MM.1S (cell line): Measurements from ENCODE around the gene CROCC2.

Source experiments
- DNase-seq: peaks from one replicate; pipeline ENCODE4 v3.0.0-alpha.2; 2015
- H2AFZ ChIP-seq: fragments of 300-600 bp; sonication (generic); 2 replicates; pipeline ENCODE4 v1.6.0; 2016; ENCODE audit warnings: antibody characterized with exemption, low read length
- H3F3A ChIP-seq: fragments of 300-600 bp; sonication (generic); 2 replicates; pipeline ENCODE4 v1.6.1; 2016; ENCODE audit warnings: mild to moderate bottlenecking, antibody characterized with exemption, low read length, moderate library complexity, mixed read lengths; ENCODE audit not compliant: insufficient read depth
- H3K27ac ChIP-seq: fragments of 300-600 bp; sonication (generic); 2 replicates; pipeline ENCODE4 v1.5.1; 2016; ENCODE audit warnings: mild to moderate bottlenecking, low read length
- H3K27me3 ChIP-seq: fragments of 300-600 bp; sonication (generic); replicated peaks from 2 replicates; pipeline ENCODE4 v1.6.0; 2016; ENCODE audit warnings: low read length; ENCODE audit not compliant: insufficient read depth
- H3K36me3 ChIP-seq: fragments of 300-600 bp; sonication (generic); replicated peaks from 2 replicates; pipeline ENCODE4 v1.6.1; 2016; ENCODE audit warnings: mild to moderate bottlenecking, low read length, mixed read lengths; ENCODE audit not compliant: insufficient read depth
- H3K4me1 ChIP-seq: fragments of 300-600 bp; sonication (generic); 2 replicates; pipeline ENCODE4 v1.6.1; 2016; ENCODE audit warnings: low read length, mixed read lengths
- H3K4me2 ChIP-seq: fragments of 300-600 bp; sonication (generic); 2 replicates; pipeline ENCODE4 v1.6.0; 2016; ENCODE audit warnings: low read depth, low read length
- H3K4me3 ChIP-seq: fragments of 300-600 bp; sonication (generic); 2 replicates; pipeline ENCODE4 v1.5.1; 2016; ENCODE audit warnings: low read length, mixed read lengths
- H3K79me2 ChIP-seq: fragments of 300-600 bp; sonication (generic); 2 replicates; pipeline ENCODE4 v1.6.1; 2016; ENCODE audit warnings: mixed run types, low read length, mixed read lengths
- H3K9ac ChIP-seq: fragments of 300-600 bp; sonication (generic); 2 replicates; pipeline ENCODE4 v1.6.1; 2016; ENCODE audit warnings: low read length, mixed read lengths
- H3K9me2 ChIP-seq: fragments of 300-600 bp; sonication (generic); replicated peaks from 2 replicates; pipeline ENCODE4 v1.6.1; 2016; ENCODE audit warnings: mild to moderate bottlenecking, low read length, mixed read lengths; ENCODE audit not compliant: insufficient read depth
- H3K9me3 ChIP-seq: fragments of 300-600 bp; sonication (generic); replicated peaks from 2 replicates; pipeline ENCODE4 v1.6.1; 2016; ENCODE audit warnings: mild to moderate bottlenecking, low read length, mixed read lengths; ENCODE audit not compliant: insufficient read depth
- H4K20me1 ChIP-seq: fragments of 300-600 bp; sonication (generic); 2 replicates; pipeline ENCODE4 v1.6.1; 2016; ENCODE audit warnings: mild to moderate bottlenecking, low read length, moderate library complexity, mixed read lengths; ENCODE audit not compliant: insufficient read depth
- EZH2 ChIP-seq: fragments of 300-600 bp; sonication (generic); optimal IDR thresholded peaks from 2 replicates; pipeline ENCODE3; 2017; ENCODE audit warnings: low read depth, mild to moderate bottlenecking, antibody characterized with exemption, low read length, mixed read lengths
- EZH2phosphoT487 ChIP-seq: fragments of 300-600 bp; sonication (generic); IDR thresholded peaks from 2 replicates; pipeline ENCODE4 v1.6.1; 2018; ENCODE audit warnings: antibody characterized with exemption, low read length
- TF ChIP-seq, protein P1 (sequence below): fragments of 300-600 bp; sonication (generic); IDR thresholded peaks from 2 replicates; pipeline ENCODE4 v1.5.1; 2016; ENCODE audit warnings: antibody characterized with exemption, low read length, mixed read lengths

CROCC2 gene

GRCh38 chr2:240999873-241000541 lies 93.9 kb downstream of the CROCC2 start:
- H3K4me2 ChIP-seq = no peak overlapping the region
- no peak overlapping the region for H3K4me3 ChIP-seq
- H3K27me3 ChIP-seq = no peaks in the 10 kb centered on the region; the same call in 1 of the 2 replicates
- TF ChIP-seq EZH2 = no peak
- no peak for TF ChIP-seq EZH2phosphoT487
- TF ChIP-seq, protein P1, sequence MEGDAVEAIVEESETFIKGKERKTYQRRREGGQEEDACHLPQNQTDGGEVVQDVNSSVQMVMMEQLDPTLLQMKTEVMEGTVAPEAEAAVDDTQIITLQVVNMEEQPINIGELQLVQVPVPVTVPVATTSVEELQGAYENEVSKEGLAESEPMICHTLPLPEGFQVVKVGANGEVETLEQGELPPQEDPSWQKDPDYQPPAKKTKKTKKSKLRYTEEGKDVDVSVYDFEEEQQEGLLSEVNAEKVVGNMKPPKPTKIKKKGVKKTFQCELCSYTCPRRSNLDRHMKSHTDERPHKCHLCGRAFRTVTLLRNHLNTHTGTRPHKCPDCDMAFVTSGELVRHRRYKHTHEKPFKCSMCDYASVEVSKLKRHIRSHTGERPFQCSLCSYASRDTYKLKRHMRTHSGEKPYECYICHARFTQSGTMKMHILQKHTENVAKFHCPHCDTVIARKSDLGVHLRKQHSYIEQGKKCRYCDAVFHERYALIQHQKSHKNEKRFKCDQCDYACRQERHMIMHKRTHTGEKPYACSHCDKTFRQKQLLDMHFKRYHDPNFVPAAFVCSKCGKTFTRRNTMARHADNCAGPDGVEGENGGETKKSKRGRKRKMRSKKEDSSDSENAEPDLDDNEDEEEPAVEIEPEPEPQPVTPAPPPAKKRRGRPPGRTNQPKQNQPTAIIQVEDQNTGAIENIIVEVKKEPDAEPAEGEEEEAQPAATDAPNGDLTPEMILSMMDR = no peak
- no peaks in the 10 kb centered on the region for H3K9me3 ChIP-seq
- H3K36me3 ChIP-seq = no peaks in the 10 kb centered on the region
- no peak for DNase-seq
- no peak overlapping the region for H2AFZ ChIP-seq
- H3K4me1 ChIP-seq = peaks cover 5% of the 10 kb centered on the region; the same call in 1 of the 2 replicates
- H3K9me2 ChIP-seq = no peaks in the 10 kb centered on the region
- no peak overlapping the region for H3K27ac ChIP-seq
- no peaks in the 10 kb centered on the region for H3F3A ChIP-seq
- no peaks in the 10 kb centered on the region for H3K79me2 ChIP-seq
- H4K20me1 ChIP-seq = no peaks in the 10 kb centered on the region
- no peak overlapping the region for H3K9ac ChIP-seq

DNA sequence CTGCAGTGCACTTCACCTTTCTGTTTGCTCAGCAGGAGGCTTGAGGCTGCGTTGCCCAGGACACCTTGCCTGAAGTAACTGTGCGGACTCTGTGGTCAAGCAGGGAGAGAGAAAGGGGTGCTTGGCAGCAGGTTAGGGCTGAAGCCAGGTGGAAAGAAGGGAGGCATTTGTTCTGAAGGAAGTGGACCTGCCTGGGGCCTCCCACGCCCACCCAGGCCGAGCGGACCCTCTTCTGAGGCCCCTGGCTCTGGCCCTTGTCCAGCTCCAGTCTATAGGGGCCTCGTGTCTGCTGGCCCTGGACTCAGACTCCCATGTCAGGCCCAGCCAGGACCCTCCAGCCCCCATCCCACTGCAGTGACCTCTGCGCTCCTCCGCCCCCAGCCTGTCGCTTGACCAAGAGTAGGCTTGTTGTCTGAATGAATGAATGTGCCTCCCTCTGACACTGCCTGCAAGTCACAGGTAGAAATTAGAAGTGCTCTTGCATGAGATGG lies 94.7 kb downstream of the CROCC2 start:
- Histone ChIP-seq H3K9me2 (no peaks in the 10 kb centered on the region), H3K4me2 (no peak overlapping the region), H3F3A (no peaks in the 10 kb centered on the region), H2AFZ (no peak overlapping the region), H3K4me1 (no peaks in the 10 kb centered on the region), H3K79me2 (no peaks in the 10 kb centered on the region), H3K36me3 (no peaks in the 10 kb centered on the region), H3K4me3 (no peak overlapping the region), H3K27ac (no peak overlapping the region), H3K27me3 (peaks cover 6% of the 10 kb centered on the region; the same call in 1 of the 2 replicates), H4K20me1 (no peaks in the 10 kb centered on the region), H3K9ac (no peak overlapping the region), H3K9me3 (no peaks in the 10 kb centered on the region)
- TF ChIP-seq EZH2 (no peak), EZH2phosphoT487 (no peak)
- no peak for DNase-seq

DNA sequence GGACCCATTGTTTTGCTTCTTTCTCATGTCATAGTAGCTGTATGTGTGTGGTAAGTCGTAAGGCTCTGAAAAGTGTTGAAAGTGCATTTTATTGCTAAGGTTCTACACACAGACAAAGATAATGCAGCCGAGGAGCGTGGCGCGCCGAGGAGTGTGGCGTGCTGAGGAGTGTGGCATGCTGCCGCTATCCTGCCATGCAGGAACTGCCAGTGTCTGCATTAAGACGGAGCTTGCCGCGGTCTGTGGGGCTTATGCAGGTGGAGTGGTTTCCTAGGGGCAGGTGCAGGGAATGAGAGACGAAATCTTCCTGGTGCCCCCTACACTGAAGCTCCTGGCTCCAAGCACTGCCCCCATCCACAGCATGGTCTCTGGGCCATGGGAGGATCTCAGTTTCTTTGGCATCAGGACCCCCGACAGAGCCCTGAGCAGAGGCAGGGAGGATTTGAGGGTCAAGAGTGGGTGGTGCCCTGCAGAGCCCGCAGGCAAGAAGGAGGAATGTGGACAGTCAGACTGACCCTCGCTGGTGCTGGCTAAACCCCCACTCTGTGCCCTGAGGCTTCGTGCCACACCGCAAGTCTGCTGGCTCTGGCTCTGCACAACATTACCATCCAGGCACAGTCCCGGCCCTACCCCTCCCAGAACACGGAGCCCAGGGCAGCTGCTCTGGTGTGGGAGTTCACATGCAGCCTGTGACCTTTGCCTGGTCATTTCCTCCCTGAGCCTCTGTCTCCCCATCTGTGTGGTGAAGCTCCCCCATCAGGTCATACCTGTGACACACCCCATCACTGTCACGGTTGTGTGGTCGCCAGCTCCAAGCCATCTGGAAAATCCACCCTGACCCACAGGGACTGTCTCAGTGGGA lies 95.5 kb downstream of the CROCC2 start:
- Histone ChIP-seq H3K9ac (no peak overlapping the region), H3K27ac (no peak overlapping the region), H3K4me2 (no peak overlapping the region), H3K79me2 (no peaks in the 10 kb centered on the region), H3K9me3 (no peaks in the 10 kb centered on the region), H3F3A (no peaks in the 10 kb centered on the region), H3K9me2 (no peaks in the 10 kb centered on the region), H3K27me3 (peaks cover 13% of the 10 kb centered on the region), H4K20me1 (no peaks in the 10 kb centered on the region), H3K4me1 (no peaks in the 10 kb centered on the region), H3K4me3 (no peak overlapping the region), H2AFZ (no peak overlapping the region), H3K36me3 (no peaks in the 10 kb centered on the region)
- DNase-seq = no peak
- TF ChIP-seq EZH2phosphoT487 (no peak), EZH2 (no peak)
- TF ChIP-seq, protein P1 = no peak
